Measurements from ENCODE around the gene ANKH.

GRCh38 chr5:14668181-14668591 lies 203.4 kb downstream of the ANKH start:
- TF ChIP-seq CTCF (IDR thresholded peaks at IDR 0.05) (no peak), POLR2A (IDR thresholded peaks at IDR 0.05) (no peak), POLR2AphosphoS5 (IDR thresholded peaks at IDR 0.05; ENCODE audit: insufficient read depth in 1 of 2, low read depth in 1 of 2) (no peak)
